GM19099 (cell line): Measurements from ENCODE around the gene GRAMD2A.

Source experiments
- POLR2A ChIP-seq: IDR thresholded peaks from 3 replicates; pipeline ENCODE4 v1.6.1; 2011; ENCODE audit warnings: low read depth; ENCODE audit not compliant: insufficient read length; ENCODE audit errors: extremely low read depth

GRAMD2A gene

DNA sequence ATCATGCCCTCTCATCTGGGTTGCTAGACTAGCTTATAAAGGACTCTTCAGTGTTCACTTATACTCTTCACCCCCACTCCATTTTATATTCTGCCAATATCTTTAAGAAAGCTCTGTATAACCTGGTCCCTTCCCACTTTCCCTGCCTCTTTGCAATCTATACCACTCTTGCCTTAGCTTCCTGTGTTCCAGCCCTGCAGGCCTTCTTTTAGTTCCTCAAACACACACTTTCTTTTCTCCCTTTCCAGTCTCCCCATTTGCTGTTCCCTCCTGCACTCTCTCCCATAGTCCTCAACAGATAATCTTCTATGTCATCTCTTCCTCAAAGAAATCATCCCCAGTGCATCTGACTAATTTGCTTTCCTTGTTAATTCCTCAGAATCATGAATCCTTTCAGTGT lies 50.7 kb downstream of the GRAMD2A start:
- TF ChIP-seq POLR2A, result no peak

DNA sequence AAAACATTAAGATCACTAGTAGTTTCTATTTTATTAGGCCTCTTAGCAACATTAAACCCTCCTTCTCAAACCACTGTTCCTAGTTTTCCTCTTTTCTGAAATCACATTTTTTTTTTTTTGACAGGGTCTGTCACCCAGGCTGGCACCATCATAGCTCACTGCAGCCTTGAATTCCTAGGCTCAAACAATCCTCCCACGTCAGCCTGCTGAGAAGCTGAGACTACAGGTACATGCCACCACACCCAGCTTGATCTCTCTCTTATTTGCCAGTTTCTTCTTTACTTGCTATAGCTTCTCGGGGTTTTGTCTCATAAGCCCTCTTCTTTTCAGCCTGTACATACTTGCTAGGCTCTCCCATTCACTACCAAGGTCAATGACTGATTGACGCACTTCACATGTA lies 51.4 kb downstream of the GRAMD2A start:
- TF ChIP-seq POLR2A, result no peak

DNA sequence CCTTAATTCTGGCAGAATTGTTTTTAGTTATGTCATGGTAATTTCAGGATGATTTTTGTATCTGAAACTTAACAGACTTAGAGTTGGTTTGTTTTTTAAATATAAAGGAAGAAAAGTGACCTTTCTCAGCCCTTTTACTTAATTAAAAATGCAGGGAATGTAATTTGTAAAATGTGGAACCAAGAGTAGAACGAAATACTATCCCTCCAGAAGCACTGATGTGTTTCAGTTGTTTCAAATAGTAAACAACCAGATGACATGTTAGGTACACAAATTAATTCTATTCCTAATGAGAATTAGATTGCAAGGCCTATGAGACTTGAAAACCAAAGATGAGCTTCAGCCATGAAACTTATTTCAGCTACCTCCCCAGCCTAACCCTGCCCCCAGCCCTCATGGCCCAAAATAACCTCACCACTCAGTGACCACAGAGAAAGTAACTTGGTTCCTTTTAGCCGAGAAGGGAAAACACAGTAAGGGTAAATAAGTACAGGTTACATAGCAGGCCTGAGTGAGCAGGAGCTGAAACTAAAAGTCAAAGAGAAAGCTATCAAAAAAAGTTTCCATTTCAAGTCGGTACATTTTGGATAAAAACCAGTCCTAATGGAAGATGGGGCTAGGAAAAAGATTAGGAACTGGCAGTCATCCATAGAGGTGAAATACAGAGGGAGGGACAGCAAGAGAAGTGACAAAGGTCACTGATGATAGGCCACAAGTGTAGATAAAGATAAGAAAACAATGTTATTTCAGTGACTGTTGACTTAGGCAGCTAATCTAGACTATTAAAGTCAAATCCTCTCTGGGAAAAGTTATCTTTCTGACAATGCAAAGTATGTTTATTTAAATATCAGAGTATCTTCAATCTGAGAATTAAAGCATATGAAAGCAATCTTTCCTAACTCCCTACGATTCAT lies 56.2 kb downstream of the GRAMD2A start:
- TF ChIP-seq POLR2A, result no peak

DNA sequence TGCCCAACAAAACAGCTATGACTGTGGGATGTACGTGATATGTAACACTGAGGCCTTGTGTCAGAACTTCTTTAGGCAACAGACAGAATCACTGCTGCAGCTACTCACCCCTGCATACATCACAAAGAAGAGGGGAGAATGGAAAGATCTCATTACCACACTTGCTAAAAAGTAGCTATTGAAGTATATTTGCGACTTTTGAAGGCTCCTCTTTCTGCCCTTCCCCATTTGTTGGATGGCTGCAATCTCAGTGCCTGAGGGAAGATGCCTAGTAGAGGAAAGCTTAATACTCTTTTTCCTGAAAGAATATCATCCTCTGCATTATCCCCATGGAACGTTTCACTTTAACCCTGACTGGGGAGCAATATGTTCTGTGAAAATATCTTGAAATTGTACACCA lies 57.5 kb downstream of the GRAMD2A start:
- no peak for TF ChIP-seq POLR2A

DNA sequence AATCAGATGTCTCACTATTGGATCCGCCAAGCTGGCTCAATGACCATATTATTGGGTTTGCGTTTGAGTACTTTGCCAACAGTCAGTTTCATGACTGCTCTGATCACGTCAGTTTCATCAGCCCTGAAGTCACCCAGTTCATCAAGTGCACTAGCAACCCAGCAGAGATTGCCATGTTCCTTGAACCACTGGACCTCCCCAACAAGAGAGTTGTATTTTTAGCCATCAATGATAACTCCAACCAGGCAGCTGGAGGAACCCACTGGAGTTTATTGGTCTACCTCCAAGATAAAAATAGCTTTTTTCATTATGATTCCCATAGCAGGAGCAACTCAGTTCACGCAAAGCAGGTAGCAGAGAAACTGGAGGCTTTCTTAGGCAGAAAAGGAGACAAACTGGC lies 57.9 kb downstream of the GRAMD2A start:
- no peak for TF ChIP-seq POLR2A

DNA sequence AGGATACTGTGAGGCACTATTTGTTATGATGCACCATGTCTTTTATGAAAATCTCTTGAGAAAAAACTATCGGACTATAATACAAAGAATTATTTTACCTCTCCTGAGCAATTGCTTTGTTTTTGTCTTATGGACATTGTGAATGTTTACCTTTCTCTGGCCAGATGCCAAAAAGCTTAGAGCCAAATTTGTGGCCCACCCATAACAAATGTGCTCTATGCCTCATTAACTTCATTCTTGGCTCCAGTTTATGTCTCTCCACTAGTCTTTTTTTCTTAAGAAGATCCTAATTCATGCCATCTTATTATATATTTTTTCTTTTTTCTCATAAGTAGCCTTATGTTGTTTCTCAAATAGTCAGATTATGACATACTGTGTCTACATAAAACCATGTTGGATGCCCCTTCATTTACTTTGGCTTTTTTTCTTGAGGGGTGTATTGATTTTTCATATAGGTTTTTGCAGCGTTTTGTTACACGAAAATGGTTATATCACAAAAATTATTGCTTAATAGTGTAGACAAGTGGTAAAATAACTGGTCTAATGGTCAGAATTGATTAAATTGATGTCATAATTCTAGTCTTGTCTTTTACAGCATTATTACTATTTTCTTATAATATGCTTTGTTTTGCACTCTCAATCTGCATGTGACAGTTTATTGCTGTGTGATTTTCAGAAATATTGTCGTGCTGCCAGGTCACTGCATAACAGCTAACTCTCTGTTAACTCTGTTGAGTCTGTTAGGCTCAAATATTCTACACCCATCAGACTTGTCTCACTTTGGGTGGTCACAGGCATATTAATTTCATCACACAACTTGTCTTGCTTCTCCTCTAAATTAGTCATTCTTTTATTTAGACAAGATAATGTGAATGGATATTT lies 61.2 kb downstream of the GRAMD2A start:
- no peak for TF ChIP-seq POLR2A

DNA sequence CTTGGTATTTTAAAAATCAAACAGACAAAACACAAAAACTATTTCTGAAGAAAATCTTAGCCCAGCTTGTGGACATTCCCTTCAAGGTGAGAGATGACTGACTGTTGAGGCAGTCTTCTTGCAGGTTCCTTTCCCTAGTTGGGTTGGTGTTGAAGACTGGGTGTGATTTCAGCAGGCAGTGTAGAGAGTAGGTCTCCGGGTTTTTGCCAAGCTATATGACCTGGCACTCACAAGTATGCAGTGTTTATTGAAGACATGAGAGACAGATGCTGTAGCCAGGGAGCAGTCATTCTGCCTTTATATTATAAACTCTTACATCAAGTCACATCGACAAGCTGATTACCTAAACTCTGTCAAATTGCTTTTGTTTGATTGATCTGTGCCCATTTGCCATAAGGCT lies 61.9 kb downstream of the GRAMD2A start:
- no peak for TF ChIP-seq POLR2A

DNA sequence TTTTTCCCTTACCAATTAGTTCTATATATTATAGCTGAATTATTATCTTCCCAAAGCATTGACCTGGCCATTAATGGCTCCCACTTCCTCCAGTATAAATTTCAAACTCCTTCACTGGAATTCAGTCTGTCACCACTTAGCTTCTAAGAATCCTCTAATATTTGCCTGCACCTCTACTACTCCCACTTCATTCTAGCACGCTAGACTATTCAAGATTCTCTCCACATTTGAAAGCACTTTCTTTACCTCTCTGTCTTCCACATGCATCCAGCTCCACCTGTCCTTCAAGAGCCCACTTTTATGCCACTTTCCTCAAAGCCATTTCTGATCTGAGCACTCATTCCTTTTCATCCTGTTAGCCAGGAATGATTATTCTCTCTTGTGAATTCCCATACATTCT lies 64.4 kb downstream of the GRAMD2A start:
- TF ChIP-seq POLR2A, result no peak

DNA sequence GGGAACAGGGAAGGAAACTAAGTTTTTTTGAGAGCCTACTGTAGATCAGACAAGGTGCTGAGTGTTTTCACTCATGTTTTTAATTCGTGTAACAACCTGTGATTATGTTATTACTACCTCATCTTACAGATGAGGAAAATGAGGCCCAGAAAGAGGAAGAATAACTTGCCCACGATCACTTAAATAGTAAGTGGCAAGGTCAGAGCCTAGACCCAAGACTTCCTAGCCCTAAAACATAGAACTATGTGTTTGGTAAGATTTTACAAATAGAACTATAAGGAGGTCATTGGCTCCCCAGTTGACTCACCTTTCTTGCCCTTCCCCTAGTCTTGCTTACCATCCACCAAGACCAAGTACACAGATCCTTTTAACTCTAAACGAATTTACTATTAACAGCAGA lies 65.7 kb downstream of the GRAMD2A start:
- no peak for TF ChIP-seq POLR2A

DNA sequence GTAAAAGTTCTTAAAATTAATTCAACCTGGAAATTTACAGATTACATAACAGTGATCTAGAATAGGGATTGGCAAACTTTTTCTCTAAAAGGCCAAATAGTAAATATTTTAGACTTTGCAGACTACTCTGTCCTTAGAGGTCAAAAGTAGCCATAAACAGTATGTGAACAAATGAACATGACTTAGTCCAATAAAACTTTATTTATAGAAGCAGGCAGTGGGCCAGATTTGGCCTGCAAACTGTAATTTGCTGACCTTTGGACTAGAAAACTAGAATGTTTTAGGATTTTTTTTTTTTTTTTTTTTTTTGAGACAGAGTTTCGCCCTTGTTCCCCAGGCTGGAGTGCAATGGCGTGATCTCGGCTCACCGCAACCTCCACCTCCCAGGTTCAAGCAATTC lies 67.3 kb downstream of the GRAMD2A start:
- TF ChIP-seq POLR2A, result no peak

DNA sequence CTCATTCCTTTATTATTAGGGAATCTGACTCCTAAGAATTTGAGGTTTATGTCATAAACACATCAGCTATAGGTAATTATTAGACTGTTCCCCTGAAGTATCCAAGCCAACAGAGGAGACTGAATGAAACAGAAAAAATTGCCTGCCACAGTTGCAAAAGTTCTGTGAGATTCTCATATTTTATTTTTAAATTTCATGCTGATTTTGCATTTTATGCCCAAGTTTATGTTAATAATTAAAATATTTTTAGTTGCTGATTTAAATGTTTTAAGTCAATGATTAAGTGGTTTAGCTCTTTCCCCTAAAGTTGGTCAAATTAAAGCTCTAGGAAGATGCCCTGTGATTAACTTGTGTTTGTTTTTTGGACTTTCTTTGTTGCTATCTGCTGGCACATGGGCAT lies 69.2 kb downstream of the GRAMD2A start:
- TF ChIP-seq POLR2A, result no peak

DNA sequence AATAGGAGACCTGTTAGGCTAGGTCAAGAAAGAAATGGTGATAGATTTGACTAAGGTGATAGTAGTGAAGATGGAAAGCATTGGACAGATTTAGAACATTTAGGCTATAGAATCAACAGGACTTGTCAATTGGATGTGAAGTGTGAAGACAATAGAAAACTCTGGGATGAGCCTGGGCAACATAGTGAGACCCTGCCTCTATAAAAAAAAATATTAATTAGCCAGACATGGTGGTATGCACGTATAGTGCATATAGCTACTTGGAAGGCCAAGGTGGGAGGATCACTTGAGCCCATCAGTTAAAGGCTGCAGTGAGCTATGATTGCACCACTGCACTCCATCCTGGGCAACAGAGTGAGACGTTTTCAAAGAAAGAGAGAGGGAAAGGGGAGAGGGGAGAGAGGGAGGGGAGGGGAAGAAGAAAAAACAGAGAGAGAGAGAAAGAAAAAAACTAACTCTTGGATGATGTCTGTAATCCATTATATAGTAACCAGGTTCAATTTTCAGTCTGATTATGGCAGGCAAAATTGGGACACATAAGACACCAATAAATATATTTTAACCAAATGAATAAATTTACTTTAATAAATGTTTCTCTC lies 69.8 kb downstream of the GRAMD2A start:
- no peak for TF ChIP-seq POLR2A

DNA sequence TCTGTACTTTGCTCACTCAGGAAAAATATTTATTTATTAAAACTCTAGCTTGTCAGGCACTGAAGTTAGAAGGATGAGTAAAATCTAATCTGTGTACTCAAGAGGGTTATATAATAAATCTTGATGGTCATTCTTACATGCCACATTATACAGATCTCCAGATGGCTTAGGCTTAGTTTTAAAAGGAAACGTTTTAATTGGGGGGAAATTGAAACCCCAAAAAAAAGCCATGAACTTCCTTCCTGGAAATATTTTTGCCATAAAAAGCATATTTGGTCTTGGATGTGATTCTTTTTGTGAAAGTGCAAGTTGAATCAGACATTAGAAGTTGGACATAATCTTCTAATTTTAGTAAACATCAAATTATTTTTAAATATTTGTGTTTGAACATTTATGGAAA lies 73.4 kb downstream of the GRAMD2A start:
- no peak for TF ChIP-seq POLR2A

DNA sequence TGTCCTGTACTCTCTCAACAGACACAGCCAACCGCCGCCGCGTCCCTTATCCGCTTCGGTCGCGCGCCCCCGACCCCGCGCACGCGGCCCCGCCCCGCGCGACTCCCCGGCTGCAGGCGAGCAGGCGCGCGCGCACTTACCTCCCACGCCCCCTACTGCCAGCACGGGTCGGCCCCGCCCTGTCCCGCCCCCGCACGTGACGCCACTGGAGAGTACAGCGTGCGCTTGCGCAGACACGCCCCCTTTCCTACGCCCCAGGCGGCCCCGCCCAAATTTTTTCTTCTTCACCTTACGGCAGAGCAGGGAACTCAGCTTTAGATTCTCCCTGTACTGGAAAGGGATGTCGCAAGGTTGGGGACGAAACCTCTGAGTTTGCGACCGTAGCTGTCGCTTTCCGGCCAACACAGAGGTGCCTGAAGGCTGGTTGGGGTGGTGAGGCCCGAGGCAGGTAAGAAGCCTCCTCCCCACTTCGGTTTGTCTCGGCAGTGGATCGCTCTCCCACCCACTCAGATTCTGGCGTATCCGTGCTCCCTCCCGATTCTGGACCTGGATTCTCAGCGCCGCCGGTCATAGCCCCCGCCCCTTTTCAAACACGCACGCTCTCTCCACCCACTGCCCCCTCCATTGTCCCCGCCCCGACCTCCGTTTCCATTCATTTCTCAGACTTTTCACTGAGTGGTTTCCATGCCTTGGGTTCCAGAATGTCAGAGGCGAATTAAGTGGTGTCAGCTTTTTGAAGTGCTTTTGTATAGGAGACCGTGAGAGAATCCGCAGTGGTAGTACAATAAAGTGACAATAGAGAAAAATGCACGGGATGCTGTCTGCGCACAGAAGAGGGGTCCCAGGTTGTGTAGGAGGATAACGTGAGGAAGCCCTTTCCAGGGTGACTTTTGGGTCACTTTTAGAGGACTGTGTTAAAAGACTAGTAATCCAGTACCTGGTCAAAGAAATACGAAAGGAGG lies 79.3 kb downstream of the GRAMD2A start, which contains the start of the genes MYO9A and SENP8:
Gene MYO9A, minus strand, starts transcription at position 134 of the 962 bp plus-strand sequence. CDS start 71,587 bp downstream, outside the sequence.
Gene SENP8, plus strand, starts transcription at position 387 of the 962 bp plus-strand sequence. CDS start 21,221 bp downstream, outside the sequence.
- TF ChIP-seq POLR2A, result peak; percentile 89
